ENCODE measurements around the gene GID8. TPM values are rescaled to one million over a fixed set of nuclear protein-coding genes. Genes with fewer than 3 reads are reported as not detected.

Gene GID8
- total and polyA plus RNA-seq, 2 of the 13 experiments (the other 11 are each of a cell fraction or from before 2014, with no cell fraction given), result 39.6 to 59.8 TPM

- TF ChIP-seq ARID4A (CRISPR knock-in tag; IDR thresholded peaks at IDR 0.05; ENCODE audit: borderline replicate concordance) (peak; percentile 18; the same call in 1 of the 2 replicates), KMT2B (CRISPR knock-in tag; IDR thresholded peaks at IDR 0.05) (no peak), RXRB (CRISPR knock-in tag; IDR thresholded peaks at IDR 0.05; ENCODE audit: borderline replicate concordance) (0 out of 2 replicates have a peak, but pooled peaks have one; percentile 9), TOE1 (CRISPR knock-in tag; IDR thresholded peaks at IDR 0.05) (no peak), AFF4 (CRISPR knock-in tag; IDR thresholded peaks at IDR 0.05) (no peak), AKNA (CRISPR knock-in tag; IDR thresholded peaks at IDR 0.05; ENCODE audit: borderline replicate concordance) (no peak), SP1 (IDR thresholded peaks at IDR 0.05) (no peak), SP1 (CRISPR knock-in tag; IDR thresholded peaks at IDR 0.05) (peak; percentile 90), PBX3 (CRISPR knock-in tag; IDR thresholded peaks at IDR 0.05; ENCODE audit: borderline replicate concordance) (no peak), ONECUT2 (CRISPR knock-in tag; IDR thresholded peaks at IDR 0.05) (no peak), ATM (IDR thresholded peaks at IDR 0.05; ENCODE audit: borderline replicate concordance) (no peak), SKI (IDR thresholded peaks at IDR 0.05; ENCODE audit: partially characterized antibody) (no peak), IRF9 (CRISPR knock-in tag; IDR thresholded peaks at IDR 0.05; ENCODE audit: borderline replicate concordance) (peak; percentile 57; the same call in 1 of the 2 replicates), ATF7-NPFF (CRISPR knock-in tag; IDR thresholded peaks at IDR 0.05; ENCODE audit: low read depth) (no peak)
These were observed 22.9 kb upstream of the GID8 start (continued) for GRCh38 chr20:62914970-62915457.
